GM04503 (cell line): ENCODE data around the gene PPP5C.
"Not testable (repeated sequence)": the region's sequence is repeated elsewhere in the genome, so short reads cannot be mapped to it uniquely, and the experiment has no call there.

ENCODE experiments used
- DNase-seq: peaks from one replicate; pipeline ENCODE4 v3.0.0-alpha.2; 2012; ENCODE audit warnings: low read depth

PPP5C gene

GRCh38 chr19:46435689-46436088 is 88.8 kb downstream of the PPP5C start:
- not testable (repeated sequence) for DNase-seq
